GM21723 (cell line): ENCODE data around the gene VSTM2B.

ENCODE experiments used
- ATAC-seq: cut with Tn5 transposase; IDR thresholded peaks from one replicate; pipeline ENCODE4 v1.9.1; 2021; ENCODE audit warnings: mild to moderate bottlenecking, moderate library complexity; ENCODE audit not compliant: unreplicated experiment

VSTM2B gene

DNA sequence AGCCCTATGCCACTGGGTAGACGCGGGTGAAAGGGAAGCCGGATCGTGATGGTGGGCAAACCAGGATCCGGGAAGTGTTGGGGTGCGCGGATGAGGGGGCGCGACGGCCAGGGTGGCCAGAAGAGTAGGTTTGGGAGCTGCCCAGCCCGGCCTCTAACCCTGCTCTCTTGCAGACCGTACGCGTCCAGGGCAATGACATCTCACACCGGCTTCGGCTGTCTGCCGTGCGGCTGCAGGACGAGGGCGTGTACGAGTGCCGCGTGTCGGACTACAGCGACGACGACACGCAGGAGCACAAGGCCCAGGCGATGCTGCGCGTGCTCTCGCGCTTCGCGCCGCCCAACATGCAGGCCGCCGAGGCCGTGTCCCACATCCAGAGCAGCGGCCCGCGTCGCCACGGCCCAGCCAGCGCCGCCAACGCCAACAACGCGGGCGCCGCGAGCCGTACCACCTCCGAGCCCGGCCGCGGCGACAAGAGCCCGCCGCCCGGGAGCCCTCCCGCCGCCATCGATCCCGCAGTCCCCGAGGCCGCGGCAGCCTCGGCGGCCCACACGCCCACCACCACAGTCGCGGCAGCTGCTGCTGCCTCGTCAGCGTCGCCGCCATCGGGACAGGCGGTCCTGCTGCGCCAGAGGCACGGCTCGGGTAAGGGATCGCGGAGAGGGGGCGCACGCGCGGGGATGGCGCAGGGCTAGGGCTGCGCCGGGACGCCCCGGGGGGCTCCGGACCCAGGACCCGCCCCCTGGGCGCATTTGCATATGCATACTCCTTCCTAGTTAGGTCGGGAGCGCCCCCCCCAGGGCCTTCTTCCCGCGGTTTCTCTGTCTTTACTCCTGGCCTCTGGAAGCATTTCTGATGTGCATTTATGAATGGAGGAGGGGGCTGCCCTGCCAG lies 4.1 kb downstream of the VSTM2B start:
- ATAC-seq = no peak

DNA sequence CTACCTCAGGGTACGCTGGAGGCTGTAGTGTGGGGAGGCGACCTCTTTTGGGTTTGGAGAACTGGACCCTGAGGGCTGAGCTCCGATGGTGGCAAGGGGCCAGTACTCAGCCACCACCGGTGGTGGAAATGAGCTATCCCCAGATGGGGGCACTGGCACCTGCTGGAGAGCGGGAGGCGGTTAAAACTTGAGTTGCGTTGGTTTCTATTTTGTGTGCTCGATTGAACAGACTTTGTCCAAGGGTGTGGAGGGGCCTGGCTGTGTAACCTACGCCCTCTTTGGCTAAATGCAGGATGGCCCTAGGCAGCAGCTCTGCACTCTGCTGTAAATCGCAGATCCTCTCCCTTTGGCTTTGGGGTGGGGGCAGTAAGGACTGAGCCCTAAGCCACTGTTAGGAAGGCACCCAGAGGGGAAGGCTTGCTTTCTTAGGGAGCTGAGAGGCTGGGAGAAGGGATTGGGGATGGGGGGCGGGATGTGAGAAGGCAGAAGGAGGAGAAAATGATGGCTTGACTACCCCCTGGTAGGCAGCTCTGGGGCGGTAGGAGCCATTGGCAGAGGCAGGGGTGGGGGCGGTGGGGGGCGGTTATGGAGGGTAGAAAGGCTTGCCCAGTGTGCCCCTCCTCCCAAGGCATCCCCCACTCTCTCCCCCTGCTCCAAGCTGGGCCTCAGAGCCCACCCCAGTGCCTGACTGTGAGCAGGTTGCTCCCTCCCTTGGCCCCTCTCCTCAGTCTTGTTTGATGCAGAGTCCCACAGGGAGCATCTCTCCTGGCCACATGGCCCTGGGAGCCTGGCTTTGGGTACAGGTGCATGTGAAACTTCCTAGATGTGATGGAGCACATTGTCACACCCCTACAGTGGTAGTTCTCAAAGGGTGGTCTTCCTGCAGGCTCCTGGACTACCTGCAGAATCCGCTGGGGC lies 5.0 kb downstream of the VSTM2B start:
- ATAC-seq = no peak

DNA sequence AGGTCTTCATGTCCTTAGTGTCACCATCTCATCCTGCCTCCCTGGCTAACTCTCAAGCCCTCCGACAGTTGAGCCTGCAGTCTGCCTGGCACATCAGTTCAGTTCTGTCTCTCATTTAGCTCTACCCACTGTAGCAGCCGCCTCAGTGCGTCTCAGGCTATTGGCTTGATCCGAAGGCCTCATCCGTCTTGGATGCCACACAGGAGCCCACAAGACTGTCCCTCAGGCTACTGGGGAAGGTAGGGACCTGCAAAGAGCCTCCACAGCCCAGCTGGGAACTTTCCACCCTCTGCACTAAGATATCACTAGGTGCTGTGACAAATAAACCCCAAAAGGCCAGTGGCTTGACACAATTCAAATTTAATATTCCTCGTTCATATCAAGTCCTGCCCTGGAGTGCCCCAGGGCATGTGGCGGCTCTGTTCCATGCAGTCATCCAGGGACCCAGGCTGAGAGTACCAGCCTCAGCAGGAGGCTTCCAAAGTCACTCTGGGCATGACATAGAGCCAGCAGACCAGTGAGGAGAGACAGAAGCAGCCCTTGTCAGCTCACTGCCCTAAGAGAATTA lies 5.7 kb downstream of the VSTM2B start:
- no peak for ATAC-seq

DNA sequence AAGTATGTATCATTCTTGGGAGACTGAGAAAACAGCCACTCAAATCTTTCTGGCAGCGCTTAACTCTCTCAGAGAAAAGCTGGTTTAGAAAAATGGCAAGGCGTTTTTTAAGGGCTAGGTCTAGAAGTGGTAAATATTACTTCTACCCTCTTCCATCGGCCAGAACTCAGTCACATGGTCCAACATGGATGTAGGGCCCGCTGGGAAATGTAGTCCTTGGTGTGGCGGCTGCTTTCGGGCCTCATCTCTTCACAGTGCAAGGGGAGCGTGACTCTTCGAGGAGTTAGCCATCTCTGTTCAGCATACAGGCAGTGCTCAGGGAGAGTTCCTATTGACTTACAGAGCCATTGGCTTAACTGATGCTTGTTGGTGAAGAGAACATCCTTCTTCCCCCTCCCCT lies 6.3 kb downstream of the VSTM2B start:
- ATAC-seq = no peak

DNA sequence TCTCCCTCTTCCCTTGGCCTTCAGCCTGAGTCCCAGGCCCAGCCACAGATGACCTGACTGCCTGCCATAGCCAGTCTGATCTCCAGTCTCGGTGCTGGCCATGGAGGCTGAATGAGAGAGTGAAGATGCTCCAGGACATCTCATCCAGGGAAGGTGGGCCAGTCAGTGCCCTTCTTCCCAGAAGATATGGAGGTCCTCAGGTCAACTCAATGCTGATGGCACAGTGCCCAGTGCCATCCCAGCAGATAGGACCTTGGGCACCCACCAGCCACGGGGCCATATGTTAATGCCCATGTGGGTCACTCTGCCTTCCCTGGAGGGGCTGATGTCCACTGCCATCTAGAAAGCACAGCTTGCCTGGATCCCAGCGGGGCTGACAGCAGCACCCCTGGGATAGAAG lies 7.2 kb downstream of the VSTM2B start:
- ATAC-seq = no peak

DNA sequence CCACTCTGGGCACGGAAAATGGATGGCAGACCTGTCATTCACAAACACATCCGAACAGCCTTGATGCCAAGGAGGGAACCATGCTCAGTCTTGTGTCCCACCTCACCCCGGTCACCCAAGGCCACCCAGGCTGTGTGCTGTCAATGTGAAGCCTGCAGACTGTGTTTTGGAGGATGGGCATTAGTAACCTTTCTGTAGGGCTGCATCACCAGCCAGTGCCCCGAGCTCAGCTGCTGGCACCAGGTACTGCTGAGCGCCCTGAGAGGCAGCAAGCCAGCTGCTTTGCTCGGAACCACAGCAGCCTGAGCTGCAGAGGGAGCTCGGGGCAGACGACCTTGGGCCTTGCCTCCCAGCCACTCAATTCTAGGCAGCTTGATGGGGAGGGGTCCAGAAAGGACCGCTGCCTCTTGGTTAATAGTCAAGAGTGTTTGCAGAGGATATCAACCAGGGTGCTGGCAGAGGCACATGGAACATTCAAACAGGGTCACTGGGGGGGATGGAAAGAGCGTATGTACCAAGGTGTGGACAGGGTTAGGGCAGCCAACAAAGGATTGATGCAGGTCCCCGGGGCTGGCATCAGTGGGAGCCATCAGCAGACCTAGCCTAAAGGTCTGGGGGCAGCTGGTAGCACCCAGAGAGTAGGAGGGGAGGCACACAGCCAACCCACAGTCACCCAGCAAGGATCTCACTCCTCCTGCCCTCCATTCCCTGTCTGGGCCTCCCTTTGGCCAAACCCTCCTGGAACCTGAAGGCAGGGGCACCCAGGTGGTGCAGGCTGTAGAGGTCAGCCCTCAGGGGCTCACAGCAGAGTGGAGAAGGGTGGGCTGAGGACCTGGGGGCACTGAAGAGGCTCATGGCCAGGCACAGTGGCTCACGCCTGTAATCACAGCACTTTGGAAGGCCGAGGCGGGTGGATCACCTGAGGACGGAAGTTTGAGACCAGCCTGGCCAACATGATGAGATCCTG lies 8.1 kb downstream of the VSTM2B start:
- no peak for ATAC-seq

DNA sequence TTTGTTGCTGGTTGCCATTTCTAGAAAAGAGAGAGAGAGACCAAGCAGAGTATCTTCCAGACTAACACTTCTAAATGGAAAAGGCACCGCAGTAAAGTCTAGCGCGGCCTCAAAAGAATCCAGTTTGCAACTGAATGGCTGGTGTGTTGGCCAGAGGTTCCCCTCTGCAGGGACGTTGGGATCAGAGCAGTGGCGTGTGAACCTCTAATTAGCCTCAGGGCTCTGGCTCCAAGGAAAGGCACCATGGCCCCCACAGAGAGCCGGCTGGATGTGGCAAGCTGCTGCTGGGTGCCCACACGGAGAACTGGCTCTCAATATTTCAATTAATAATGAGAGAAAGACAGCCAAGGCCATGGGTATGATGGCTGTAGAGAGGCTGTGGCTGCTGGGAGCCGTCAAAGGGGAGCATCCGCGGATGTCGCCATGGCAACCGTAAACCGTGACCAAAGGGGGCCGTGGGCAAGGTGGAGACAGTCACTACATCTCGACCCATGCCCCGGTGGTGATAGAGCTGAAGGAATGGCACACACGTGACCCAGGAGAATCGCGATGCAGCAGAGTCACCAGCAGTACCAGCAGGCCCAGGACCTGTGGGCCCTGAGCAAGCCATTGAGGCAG lies 9.5 kb downstream of the VSTM2B start:
- no peak for ATAC-seq

DNA sequence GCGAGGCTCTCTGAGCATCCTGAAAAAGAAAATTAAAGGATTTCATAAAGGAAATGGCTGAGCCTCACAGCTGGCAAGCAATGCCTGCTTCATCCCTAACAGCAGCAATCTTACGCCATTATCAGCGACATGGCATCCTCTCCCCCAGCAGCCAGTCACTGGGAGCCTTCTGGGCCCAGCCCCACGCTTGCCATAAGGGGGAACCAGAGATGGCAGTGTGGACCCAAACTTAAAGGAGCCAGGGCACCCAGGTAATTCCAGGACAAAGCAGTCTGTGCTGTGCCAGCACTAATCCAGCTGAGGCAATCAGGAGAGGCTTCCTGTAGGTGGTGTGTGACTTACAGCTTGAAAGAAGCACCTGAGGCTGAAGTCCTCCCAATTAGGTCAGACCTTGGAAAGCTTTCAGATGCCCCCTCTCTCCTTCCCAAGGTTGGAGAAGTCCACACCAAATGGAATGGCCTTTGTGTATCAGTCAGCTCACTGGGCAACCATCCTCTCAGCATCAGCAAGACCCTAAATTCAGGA lies 10.3 kb downstream of the VSTM2B start:
- ATAC-seq = no peak

DNA sequence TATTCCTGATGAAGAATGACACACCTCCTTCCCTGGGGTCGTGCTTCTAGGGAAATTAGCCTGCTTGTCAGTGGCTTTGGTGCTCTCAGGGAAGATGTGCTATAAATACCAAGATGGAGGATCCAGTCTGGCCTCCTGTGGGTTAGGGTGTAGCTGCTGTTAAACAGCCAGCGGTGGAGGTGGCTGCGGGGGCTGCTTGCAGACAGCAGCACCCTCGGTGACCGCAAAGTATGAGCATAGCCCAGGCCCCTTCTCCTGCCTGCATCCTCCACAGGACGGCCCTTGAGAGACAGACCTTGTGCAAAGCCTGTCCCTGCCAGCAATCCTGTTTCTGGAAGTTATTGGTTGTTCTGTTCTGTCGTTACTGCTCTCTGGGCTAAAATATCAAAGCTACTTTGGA lies 11.4 kb downstream of the VSTM2B start:
- no peak for ATAC-seq

DNA sequence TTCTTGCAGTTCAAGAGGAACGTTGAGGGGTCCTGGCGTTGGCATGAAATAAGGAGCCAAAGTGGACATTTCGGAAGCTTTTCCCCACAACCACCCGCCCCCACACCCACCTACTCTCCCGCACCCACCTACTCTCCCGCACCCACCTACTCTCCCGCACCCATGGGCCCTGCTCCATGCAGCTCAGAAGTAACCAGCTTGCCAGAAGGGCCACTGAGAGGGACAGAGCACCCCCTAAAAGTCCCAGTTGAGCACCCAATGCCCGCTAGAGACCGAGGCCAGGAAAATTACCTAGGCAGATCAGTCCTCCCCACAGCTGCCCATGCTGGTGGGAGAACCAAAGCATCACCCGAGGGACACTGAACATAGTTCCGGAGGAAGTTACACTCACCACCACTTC lies 11.8 kb downstream of the VSTM2B start:
- ATAC-seq = no peak

DNA sequence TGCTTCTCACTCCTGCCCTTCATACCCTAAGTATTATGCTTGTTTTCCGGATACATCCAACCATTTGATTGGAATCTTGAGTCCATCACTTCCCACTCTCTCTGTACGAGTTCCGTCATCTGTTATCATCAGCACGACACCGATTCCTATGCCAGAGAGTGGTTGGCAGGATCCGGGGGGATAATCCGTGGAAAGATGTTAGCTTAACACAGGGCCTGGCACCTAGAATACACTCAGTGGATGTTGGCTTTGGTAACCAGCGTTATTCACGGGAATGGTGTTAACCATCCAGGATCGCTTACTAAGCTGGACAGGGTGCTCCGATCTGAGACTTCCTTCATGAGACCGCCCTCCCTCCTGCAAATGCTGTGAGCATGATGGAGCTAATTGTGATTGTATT lies 12.4 kb downstream of the VSTM2B start:
- no peak for ATAC-seq

DNA sequence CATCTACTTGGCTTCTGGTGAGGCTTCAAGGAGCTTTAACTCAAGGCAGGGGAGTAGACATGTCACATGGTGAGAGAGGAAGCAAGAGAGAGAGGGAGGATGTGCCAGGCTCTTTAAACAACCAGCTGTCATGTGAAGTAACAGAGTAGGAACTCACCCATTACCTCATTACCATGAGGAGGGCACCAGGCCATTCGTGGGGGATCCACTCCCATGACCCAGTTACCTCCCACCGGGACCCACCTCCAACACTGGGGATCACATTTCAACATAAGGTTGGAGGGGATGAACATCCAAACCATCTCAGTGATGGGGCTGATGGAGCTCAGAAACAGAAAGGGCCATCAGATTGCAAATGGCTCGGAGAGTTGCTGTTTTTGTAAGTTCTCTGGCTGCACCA lies 12.9 kb downstream of the VSTM2B start:
- no peak for ATAC-seq

DNA sequence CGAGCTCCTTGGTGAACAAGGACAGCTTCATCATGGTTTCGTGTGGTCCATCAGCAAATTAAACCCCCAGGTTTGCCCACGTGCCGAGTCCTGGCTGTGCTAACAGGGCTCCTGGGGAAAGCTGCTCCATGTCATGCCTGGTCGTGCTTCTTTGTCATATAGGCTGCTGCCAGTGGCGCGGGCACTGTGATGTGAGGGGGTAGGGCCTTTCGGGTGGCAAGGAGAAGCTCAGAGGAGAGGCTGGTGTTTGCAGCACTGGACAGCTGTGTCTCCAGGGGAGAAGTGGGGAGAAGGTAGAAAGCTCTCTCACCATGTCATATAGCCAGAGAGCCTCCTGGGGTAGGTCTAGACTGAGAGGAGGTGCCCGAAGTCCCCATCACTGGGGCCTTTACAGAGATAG lies 13.3 kb downstream of the VSTM2B start:
- ATAC-seq = no peak

DNA sequence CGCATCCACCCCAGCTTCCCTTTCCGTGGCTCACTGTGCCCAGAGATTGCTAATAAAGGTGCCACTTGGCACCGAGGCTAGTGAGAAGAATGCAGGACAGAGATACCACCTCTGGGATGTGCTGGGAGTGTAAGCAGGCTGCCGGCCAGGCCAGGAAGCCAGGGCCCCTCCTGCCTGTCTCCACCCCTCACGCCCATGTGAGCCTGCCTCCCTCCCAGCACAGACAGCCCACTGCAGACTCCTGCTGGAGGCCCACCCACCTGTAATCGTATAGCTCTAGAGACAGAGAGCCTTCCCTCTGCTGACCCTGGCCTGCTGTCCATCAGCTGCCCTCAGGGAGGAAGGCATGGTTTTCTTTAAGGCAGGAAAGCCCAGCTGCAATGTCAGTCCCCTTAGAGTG lies 13.9 kb downstream of the VSTM2B start:
- no peak for ATAC-seq

DNA sequence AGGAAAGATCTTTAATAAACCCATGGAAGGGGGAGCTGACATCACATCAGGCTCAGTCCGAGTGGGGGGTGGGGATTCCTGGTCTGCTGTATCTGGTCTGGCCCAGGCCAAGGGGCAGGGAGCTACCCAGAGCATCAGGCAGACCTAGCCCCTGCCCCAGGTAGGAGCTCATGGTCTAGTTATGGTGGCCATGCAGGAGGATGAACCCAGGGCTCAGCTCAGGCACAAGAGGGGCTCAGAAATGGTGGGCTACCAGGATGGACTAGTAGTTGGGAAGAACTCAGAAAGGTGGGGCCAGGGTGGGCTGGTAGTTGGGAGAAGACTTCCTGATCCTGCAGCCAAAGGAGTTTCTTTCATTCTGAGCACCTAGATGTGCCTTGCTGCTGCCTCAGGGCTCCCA lies 14.3 kb downstream of the VSTM2B start:
- no peak for ATAC-seq

DNA sequence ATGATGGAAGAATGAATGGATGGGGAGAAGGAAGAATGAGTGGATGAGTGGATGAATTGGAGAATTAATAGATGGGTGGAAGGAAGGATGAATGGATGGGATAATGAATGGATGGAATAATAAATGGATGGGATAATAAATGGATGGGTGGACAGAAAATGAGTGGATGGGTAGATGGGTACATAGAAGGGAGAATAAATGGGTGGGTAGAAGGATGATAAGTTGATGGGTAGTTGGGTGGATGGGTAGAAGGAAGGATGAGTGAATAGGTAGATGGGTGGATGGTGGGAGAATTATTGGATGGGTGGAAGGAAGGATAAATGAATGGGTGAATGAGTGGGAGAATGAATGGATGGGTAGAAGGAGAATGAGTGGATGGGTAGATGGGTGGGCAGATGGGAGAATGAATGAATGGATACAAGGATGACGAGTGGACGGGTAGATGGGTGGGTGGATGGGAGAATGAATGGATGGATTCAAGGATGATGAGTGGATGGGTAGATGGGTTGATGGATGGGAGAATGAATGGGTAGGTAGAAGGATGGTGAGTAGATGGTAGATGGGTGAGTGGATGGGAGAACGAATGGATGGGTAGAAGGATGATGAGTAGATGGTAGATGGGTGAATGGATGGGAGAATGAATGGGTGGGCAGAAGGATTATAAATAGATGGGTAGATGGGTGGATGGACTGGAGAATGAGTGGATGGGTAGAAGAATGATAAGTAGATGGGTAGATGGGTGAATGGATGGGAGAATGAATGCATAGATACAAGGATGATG lies 15.9 kb downstream of the VSTM2B start:
- no peak for ATAC-seq

DNA sequence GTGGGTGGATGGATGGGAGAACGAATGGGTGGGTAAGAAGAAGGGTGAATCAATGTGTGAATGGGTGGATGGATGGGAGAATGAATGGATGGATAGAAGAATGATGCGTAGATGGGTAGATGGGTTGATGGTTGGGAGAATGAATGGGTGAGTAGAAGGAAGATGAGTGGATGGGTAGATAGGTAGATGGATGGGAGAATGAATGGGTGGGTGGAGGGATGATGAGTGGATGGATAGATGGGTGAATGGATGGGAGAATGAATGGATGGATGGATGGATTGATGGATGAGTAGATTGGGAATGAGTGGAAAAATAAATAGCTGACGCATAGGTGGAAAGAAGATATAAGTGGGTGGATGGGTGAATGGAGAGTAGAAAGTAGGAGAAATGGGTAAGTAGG lies 16.5 kb downstream of the VSTM2B start:
- no peak for ATAC-seq

DNA sequence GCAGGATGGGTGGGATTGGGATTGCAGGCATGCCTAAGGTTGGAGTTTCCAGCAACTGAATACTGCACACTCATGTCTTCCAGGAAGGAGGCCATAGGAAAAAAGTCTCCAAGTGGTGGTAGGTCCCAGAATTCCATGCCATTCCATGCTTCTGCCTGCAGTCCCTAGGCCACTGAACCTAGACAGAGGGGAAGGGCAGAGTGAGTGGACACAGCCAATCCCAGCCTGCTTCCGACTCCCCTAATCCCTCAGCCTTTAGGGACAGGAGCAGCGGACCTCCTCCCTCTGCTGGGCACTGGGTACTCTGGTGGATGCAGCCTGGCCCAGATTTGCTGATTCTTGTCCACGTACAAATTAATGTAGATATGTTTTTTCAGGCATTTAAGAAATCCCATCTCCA lies 17.0 kb downstream of the VSTM2B start:
- ATAC-seq = no peak

DNA sequence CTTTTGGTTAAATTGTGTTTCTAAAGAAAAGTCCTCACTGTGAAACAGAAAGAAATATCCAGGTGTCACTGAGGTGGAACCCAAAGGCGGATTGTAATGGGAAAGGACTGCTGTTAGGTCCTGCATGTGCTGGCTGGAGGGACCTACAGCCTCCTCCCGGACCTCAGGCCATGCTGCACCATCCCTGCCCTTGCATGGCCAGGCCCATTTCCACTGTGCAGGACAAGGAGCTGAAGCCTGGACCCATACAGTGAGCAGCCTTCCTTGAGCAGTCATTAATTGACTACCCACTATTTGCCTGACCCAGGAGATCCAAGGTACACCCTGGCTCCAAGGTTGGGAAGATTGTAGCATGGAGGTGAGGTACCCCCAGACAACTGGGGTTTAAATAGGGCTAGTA lies 17.6 kb downstream of the VSTM2B start:
- ATAC-seq = no peak
